AG09309 (cell line): Measurements from ENCODE around the gene NT5DC2.

ENCODE experiments used
- DNase-seq: peaks from one replicate; pipeline ENCODE4 v3.0.0-alpha.2; 2010; ENCODE audit warnings: low read depth
- H3K4me3 ChIP-seq: 2 replicates; pipeline ENCODE4 v1.5.1; 2011; ENCODE audit warnings: mild to moderate bottlenecking, low read depth, low read length, moderate library complexity; ENCODE audit not compliant: control insufficient read depth
- CTCF ChIP-seq: IDR thresholded peaks from 2 replicates; pipeline ENCODE4 v1.5.1; 2011; ENCODE audit warnings: mild to moderate bottlenecking, low read depth, low read length, inconsistent platforms; ENCODE audit not compliant: insufficient read depth, control insufficient read depth; ENCODE audit errors: missing control alignments

Gene NT5DC2

GRCh38 chr3:52551118-52551517 is 17.5 kb upstream of the NT5DC2 start:
- TF ChIP-seq CTCF, result no peak
- DNase-seq, result no peak
- no peak overlapping the region for H3K4me3 ChIP-seq

DNA sequence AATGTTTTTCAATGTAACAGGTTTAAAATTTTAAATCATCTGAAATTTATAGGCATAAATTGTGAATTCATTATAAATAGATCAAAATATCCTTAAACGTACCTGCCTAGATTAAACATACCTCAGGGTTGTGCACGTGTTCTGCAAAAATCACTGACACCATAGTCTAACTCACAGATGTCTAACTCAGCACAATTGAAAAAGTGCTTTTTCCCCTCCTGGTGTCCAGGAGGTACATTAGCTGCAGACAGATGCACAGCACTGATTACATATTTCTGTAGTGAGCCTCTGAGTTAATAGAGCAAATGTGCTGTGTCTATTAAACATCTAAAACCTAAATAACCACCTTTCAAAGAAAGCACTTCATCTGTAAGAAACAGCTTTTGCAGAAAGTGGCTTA is 13.5 kb upstream of the NT5DC2 start:
- no peak overlapping the region for H3K4me3 ChIP-seq
- TF ChIP-seq CTCF, result no peak
- DNase-seq, result no peak

- no peak for TF ChIP-seq CTCF
- no peak for DNase-seq
- H3K4me3 ChIP-seq, result no peak overlapping the region
These were observed 12.6 kb upstream of the NT5DC2 start for GRCh38 chr3:52546111-52546901.

DNA sequence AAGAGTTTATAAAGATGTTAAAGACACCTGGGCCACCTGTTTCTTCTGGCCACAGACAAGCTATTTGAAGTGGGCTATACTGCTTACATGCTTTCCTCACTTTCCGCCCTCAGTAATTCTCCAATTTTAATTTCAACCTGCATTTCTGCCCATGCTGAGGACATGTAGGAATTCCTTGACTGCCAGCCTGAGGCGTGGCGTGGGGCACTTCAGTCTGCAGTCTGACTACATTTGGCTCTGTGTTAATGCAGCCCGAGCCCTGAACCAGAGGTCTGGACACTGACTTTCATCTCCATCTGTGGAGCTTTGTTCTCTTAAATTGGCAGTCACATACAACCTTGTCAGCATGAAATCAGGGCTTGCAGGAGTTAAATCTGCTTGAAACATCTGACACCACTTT is 11.3 kb upstream of the NT5DC2 start:
- no peak for DNase-seq

DNA sequence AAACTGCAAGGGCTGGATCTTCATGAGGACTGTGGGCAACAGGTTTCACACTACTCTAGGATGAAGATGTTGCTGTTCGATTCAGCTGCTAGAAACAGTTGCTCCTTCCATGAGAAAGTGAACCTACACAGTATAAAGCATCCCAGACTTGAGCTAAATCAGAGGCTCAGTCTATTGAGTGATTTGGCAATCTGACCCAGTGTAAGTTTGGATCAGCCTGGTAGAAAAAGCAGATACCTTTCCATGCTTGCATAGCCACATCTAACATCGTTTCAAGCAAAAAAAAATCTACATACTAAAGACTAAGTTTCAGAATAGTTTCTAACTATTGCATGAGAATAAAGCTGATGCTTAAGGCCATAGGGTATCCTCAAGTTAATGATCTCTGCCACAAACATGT is 7.4 kb upstream of the NT5DC2 start:
- no peak for DNase-seq
- H3K4me3 ChIP-seq, result no peak overlapping the region
- no peak for TF ChIP-seq CTCF

More for the DNA sequence above, 11.3 kb upstream of the NT5DC2 start:
- no peak overlapping the region for H3K4me3 ChIP-seq
- TF ChIP-seq CTCF, result no peak

DNA sequence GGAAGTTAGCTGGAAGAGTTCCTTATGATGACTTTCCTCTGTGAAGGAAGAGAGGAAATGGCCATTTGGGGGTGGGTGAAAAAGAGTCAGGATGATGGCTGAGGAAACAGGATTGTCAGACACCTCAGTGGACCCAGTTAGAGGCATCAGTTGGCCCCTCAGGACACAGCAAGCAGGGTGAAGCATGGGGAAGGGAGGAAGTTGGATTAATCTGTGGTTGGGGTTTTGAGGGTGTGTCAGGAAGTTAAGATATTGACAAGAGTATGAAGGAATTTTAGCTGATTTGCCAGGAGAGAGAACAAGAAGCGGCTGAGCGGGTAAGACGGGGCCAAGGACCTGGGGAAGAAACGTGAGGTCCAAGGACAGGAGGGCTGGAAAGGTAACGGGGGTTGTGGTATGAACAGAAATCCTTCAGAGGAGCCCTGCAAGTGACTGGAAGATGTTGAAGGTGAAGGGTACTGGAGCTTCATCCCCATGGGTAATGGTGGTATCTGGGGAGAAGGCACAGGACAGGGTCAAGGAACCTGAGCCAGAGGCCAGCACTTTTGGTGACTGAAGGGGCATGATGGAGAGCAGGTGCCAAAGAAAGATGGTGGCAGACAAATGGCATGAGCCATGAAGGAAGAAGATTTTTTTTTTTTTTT is 5.5 kb upstream of the NT5DC2 start:
- H3K4me3 ChIP-seq, result no peak overlapping the region
- no peak for DNase-seq
- no peak for TF ChIP-seq CTCF
